ENCODE data around the gene TMEM39B.
"Not testable (repeated sequence)": the region's sequence is repeated elsewhere in the genome, so short reads cannot be mapped to it uniquely, and the experiment has no call there.

Gene TMEM39B

GRCh38 chr1:32072622-32073298 lies at the start of gene TMEM39B:
Gene TMEM39B (plus strand): TSS chr1:32072939. CDS start chr1:32073048, 109 bp downstream.
- peak; percentile 94 to 95 for DNase-seq

GRCh38 chr1:32023351-32023750 lies 49.4 kb upstream of the TMEM39B start:
- DNase-seq: no peak

- DNase-seq: no peak
These were observed 47.2 kb upstream of the TMEM39B start for GRCh38 chr1:32025515-32025914.

GRCh38 chr1:32028746-32029145 lies 44.0 kb upstream of the TMEM39B start:
- DNase-seq: no peak

- no peak for DNase-seq
These were observed 41.0 kb upstream of the TMEM39B start for GRCh38 chr1:32031578-32032274.

GRCh38 chr1:32032275-32032615 lies 40.5 kb upstream of the TMEM39B start:
- DNase-seq: no peak

- no peak for DNase-seq
These were observed 37.6 kb upstream of the TMEM39B start for GRCh38 chr1:32035119-32035518.

- no peak for DNase-seq
These were observed 32.0 kb upstream of the TMEM39B start for GRCh38 chr1:32040711-32041110.

GRCh38 chr1:32042330-32042729 lies 30.4 kb upstream of the TMEM39B start:
- DNase-seq: no peak

- no peak for DNase-seq
These were observed 28.5 kb upstream of the TMEM39B start for GRCh38 chr1:32044234-32044633.

GRCh38 chr1:32045772-32046171 lies 27.0 kb upstream of the TMEM39B start:
- peak in 1 of 2 donors; percentile 2 for DNase-seq

- no peak for DNase-seq
These were observed 25.0 kb upstream of the TMEM39B start for GRCh38 chr1:32047701-32048100.

- no peak for DNase-seq
These were observed 24.3 kb upstream of the TMEM39B start for GRCh38 chr1:32048440-32048839.

GRCh38 chr1:32051706-32052105 lies 21.0 kb upstream of the TMEM39B start:
- DNase-seq: no peak

- no peak for DNase-seq
These were observed 19.9 kb upstream of the TMEM39B start for GRCh38 chr1:32052887-32053286.

GRCh38 chr1:32055416-32055815 lies 17.3 kb upstream of the TMEM39B start:
- DNase-seq: no peak

- DNase-seq: no peak
These were observed 16.1 kb upstream of the TMEM39B start for GRCh38 chr1:32056598-32056997.

GRCh38 chr1:32060914-32061313 lies 11.8 kb upstream of the TMEM39B start:
- no peak for DNase-seq

- DNase-seq: no peak
These were observed 9.9 kb upstream of the TMEM39B start for GRCh38 chr1:32062867-32063230.

- DNase-seq: peak in 1 of 2 donors; percentile 45
These were observed 9.5 kb upstream of the TMEM39B start for GRCh38 chr1:32063261-32063681.

GRCh38 chr1:32065613-32066488 lies 6.9 kb upstream of the TMEM39B start:
- DNase-seq: not testable (repeated sequence)

GRCh38 chr1:32066489-32066873 lies 6.3 kb upstream of the TMEM39B start:
- DNase-seq: peak; percentile 30 to 60

GRCh38 chr1:32068957-32069588 lies 3.7 kb upstream of the TMEM39B start:
- no peak for DNase-seq

Data from CD4-positive, alpha-beta T cell treated with Interleukin-1 beta for 1 hour (primary cell).